ENCODE measurements around the gene CD58.

DNA sequence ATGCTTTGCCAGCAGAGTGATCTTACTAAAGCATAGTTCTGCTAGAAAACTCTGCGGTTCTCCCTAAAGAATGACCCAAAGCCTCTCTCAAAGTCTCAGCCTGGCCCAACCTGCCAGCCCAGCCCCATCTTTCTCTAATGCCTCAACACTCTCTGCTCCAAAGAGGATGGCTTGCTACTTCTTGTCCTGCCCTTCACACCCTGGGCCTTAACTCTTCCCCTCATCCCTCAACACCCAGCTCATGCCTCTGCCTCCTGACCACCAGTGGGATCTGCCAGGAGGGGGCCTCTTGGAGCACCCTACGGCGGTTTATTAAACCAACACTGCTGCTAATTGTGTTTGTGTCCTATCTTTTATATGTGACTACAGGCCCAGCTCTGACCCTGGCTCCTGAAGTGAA is 52.4 kb downstream of the CD58 start:
- TF ChIP-seq, protein P1, sequence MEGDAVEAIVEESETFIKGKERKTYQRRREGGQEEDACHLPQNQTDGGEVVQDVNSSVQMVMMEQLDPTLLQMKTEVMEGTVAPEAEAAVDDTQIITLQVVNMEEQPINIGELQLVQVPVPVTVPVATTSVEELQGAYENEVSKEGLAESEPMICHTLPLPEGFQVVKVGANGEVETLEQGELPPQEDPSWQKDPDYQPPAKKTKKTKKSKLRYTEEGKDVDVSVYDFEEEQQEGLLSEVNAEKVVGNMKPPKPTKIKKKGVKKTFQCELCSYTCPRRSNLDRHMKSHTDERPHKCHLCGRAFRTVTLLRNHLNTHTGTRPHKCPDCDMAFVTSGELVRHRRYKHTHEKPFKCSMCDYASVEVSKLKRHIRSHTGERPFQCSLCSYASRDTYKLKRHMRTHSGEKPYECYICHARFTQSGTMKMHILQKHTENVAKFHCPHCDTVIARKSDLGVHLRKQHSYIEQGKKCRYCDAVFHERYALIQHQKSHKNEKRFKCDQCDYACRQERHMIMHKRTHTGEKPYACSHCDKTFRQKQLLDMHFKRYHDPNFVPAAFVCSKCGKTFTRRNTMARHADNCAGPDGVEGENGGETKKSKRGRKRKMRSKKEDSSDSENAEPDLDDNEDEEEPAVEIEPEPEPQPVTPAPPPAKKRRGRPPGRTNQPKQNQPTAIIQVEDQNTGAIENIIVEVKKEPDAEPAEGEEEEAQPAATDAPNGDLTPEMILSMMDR (IDR thresholded peaks at IDR 0.05), result no peak
- no peak for TF ChIP-seq POLR2A (IDR thresholded peaks at IDR 0.05)

Data from transverse colon (tissue), 3 donors.